Keratinocyte (primary cell): ENCODE data around the gene RNF149. TPM values are rescaled to one million over a fixed set of nuclear protein-coding genes. Genes with fewer than 3 reads are reported as not detected.

Experiments used
- DNase-seq: peaks from one replicate; pipeline ENCODE4 v3.0.0-alpha.2; 2011; ENCODE audit warnings: low read depth, missing footprints, low spot score
- FAIRE-seq: peaks from 2 replicates; lab custom pipeline; 2011; peaks lifted over from hg19 to GRCh38; lab: Jason Lieb, UNC
- H2AFZ ChIP-seq: 2 replicates; pipeline ENCODE4 v1.6.0; 2012; ENCODE audit warnings: low read length, control low read depth, inconsistent platforms; ENCODE audit not compliant: control insufficient read depth
- H3K27ac ChIP-seq: 2 replicates; pipeline ENCODE4 v1.5.1; 2011; ENCODE audit warnings: low read length; ENCODE audit not compliant: control insufficient read depth, insufficient read depth
- H3K27me3 ChIP-seq: 3 replicates; pipeline ENCODE4 v1.6.0; 2011; ENCODE audit warnings: low read length; ENCODE audit not compliant: control insufficient read depth, insufficient read depth; ENCODE audit errors: extremely low read depth
- H3K36me3 ChIP-seq, 2 experiments: 2 replicates in 1 of 2; 3 replicates in 1 of 2; pipeline ENCODE4 v1.5.1; 2011; ENCODE audit warnings: low read length in 2 of 2, mild to moderate bottlenecking in 1 of 2; ENCODE audit not compliant: control insufficient read depth in 2 of 2, insufficient read depth in 2 of 2; ENCODE audit errors: extremely low read depth in 1 of 2
- H3K4me1 ChIP-seq: 3 replicates; pipeline ENCODE4 v1.5.1; 2011; ENCODE audit warnings: low read length; ENCODE audit not compliant: control insufficient read depth, insufficient read depth; ENCODE audit errors: extremely low read depth
- H3K4me2 ChIP-seq: 3 replicates; pipeline ENCODE4 v1.6.0; 2011; ENCODE audit warnings: low read depth, low read length; ENCODE audit not compliant: control insufficient read depth, insufficient read depth; ENCODE audit errors: extremely low read depth
- H3K4me3 ChIP-seq, 3 experiments: fragments of 200-600 bp in 1 of 3; sonication (generic) in 1 of 3; 2 replicates in 2 of 3; 3 replicates in 1 of 3; pipeline ENCODE4 v1.5.1; 2011 to 2016; ENCODE audit warnings: low read length in 3 of 3, mild to moderate bottlenecking in 3 of 3, control low read depth in 2 of 3, inconsistent platforms in 1 of 3, low read depth in 1 of 3, mixed read lengths in 1 of 3, mixed run types in 1 of 3, moderate library complexity in 1 of 3; ENCODE audit not compliant: control insufficient read depth in 2 of 3, insufficient read depth in 2 of 3; ENCODE audit errors: extremely low read depth in 1 of 3
- H3K79me2 ChIP-seq: 2 replicates; pipeline ENCODE4 v1.6.0; 2012; ENCODE audit warnings: low read length; ENCODE audit not compliant: control insufficient read depth, insufficient read depth
- H3K9ac ChIP-seq: 3 replicates; pipeline ENCODE4 v1.6.0; 2011; ENCODE audit warnings: low read length; ENCODE audit not compliant: control insufficient read depth, insufficient read depth; ENCODE audit errors: extremely low read depth
- H3K9me1 ChIP-seq: 3 replicates; pipeline ENCODE4 v1.6.0; 2011; ENCODE audit warnings: low read length; ENCODE audit not compliant: control insufficient read depth, insufficient read depth; ENCODE audit errors: extremely low read depth
- H3K9me3 ChIP-seq: 2 replicates; pipeline ENCODE4 v1.5.1; 2012; ENCODE audit warnings: low read depth, low read length; ENCODE audit not compliant: control insufficient read depth
- H4K20me1 ChIP-seq: 3 replicates; pipeline ENCODE4 v1.6.0; 2011; ENCODE audit warnings: low read length; ENCODE audit not compliant: control insufficient read depth, insufficient read depth; ENCODE audit errors: extremely low read depth
- CTCF ChIP-seq, 3 experiments: IDR thresholded peaks in 1 of 3; conservative IDR thresholded peaks in 1 of 3; optimal IDR thresholded peaks in 1 of 3; 2 replicates in 2 of 3; 3 replicates in 1 of 3; pipeline versions ENCODE3 to v1.5.1; 2011; ENCODE audit warnings: low read length in 3 of 3, mild to moderate bottlenecking in 3 of 3, moderate library complexity in 2 of 3, control low read depth in 1 of 3, inconsistent platforms in 1 of 3; ENCODE audit not compliant: insufficient read depth in 2 of 3; ENCODE audit errors: extremely low read depth in 1 of 3
- EZH2 ChIP-seq: IDR thresholded peaks from one replicate; pipeline ENCODE4 v1.6.1; 2012; ENCODE audit warnings: inconsistent platforms, mild to moderate bottlenecking, low read length, moderate library complexity
- dilution Hi-C: fragments of 300-500 bp; cut with MboI; formaldehyde crosslinking; loops from one replicate; pipeline ENCODE4 v1.7.0; 2020; ENCODE audit warnings: low sequenced_read_pairs; ENCODE audit not compliant: extremely low pct_ligation_motif_present
- polyA plus RNA-seq, 5 experiments: library from polyadenylated mRNA; depleted of rRNA in 3 of 5; stranded (reverse) in 3 of 5; stranded (forward) in 1 of 5; unstranded in 1 of 5; fragments of >200 nt; gene quantifications; 1 replicate in 1 of 5; 2 replicates in 3 of 5; 3 replicates in 1 of 5; pipeline versions ENCODE4 v1.2.1 to v1.2.3, GENCODE V29; 2011 to 2012; ENCODE audit warnings: missing spikeins in 2 of 5, low read depth in 1 of 5, low replicate concordance in 1 of 5
- small RNA-seq, 3 experiments: library from RNA; depleted of rRNA; stranded (forward); fragments of <200 nt; gene quantifications; one replicate each; pipeline ENCODE3, GENCODE V24; 2012; ENCODE audit warnings: low read depth in 3 of 3, low replicate concordance in 1 of 3; ENCODE audit not compliant: insufficient read length in 3 of 3

The RNF149 gene
- polyA plus RNA-seq, 1 donor (not counting 4 experiments of a cell fraction or from before 2014, with no cell fraction given) = 68.0 TPM

DNA sequence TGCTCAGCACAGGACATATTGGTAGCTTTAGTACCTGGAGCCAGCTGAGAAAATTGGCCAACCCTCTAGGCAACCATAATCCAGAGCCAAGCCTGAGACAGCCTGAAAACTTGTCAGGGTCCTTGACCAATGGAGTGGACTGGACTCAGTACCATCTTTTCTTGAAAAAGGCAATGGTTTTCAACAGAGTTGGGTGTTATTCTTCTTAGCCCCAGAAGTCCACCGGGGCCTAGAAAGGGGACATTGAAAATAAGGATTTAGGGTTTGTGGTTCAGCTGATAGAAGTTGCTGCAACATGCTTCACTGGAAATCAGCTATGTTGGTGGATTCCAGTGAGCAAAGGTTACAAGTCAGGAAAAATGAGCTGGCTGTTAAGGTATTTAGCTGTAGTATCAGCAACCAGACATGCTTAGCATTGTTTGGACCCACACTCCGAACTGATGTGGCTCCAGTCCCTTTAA, 77.9 kb downstream of the RNF149 start:
- no peaks in the 10 kb centered on the region for H3K79me2 ChIP-seq
- H3K27ac ChIP-seq = no peak overlapping the region
- no peak overlapping the region for H3K4me3 ChIP-seq
- H3K36me3 ChIP-seq = no peaks in the 10 kb centered on the region
- no peak overlapping the region for H3K4me2 ChIP-seq
- no peak overlapping the region for H3K9ac ChIP-seq
- TF ChIP-seq EZH2 (no peak), CTCF (optimal IDR thresholded peaks at IDR 0.05 in 1 of 3, IDR thresholded peaks at IDR 0.05 in 1 of 3, conservative IDR thresholded peaks at IDR 0.05 in 1 of 3; ENCODE audit: extremely low read depth in 1 of 3, insufficient read depth in 2 of 3, low read length in 3 of 3) (no peak)
- H3K9me1 ChIP-seq = no peaks in the 10 kb centered on the region
- H3K27me3 ChIP-seq = no peaks in the 10 kb centered on the region
- no peaks in the 10 kb centered on the region for H4K20me1 ChIP-seq
- FAIRE-seq (no peak), DNase-seq (no peak)
- dilution Hi-C loops = no loop called here
- no peaks in the 10 kb centered on the region for H3K9me3 ChIP-seq
- H2AFZ ChIP-seq = no peak overlapping the region
- no peaks in the 10 kb centered on the region for H3K4me1 ChIP-seq

Small RNA genes lying within 50 kb of the gene (small RNA-seq; reads per million reads assigned to genes)
- gene MIR5696 (0.13 to 4.3 (median 1.0) reads per million in 3 experiments), gene SNORD89 (2.3 to 5.4 (median 3.0) reads per million in 3 experiments)

Other genes starting within 250 kb of the RNF149 start
- 10.4 to 13.8 TPM (median 12.6 TPM) in 3 replicates for gene TBC1D8, start 157.3 kb downstream of the RNF149 start, polyA plus RNA-seq
- gene CNOT11, start 55.8 kb downstream of the RNF149 start, polyA plus RNA-seq = 46.0 to 83.1 TPM (median 81.1 TPM) in 3 replicates
- gene CREG2, start 78.8 kb upstream of the RNF149 start, polyA plus RNA-seq = 1.7 to 2.8 TPM (median 1.8 TPM) in 3 replicates
- gene RFX8, start 166.4 kb upstream of the RNF149 start, polyA plus RNA-seq = 0.05 TPM in 1 of 3 replicates, not detected in the others